K562 (cell line): ENCODE measurements around the gene ACOX1. TPM values are rescaled to one million over a fixed set of nuclear protein-coding genes. Genes with fewer than 3 reads are reported as not detected.

Experiments
- NR2C2 ChIP-seq, 2 experiments: fragments of 200-800 bp in 1 of 2; sonication (Bioruptor generic) in 1 of 2; sonication (generic) in 1 of 2; formaldehyde crosslinking in 1 of 2; IDR thresholded peaks; 2 replicates each; pipeline versions ENCODE4 v1.6.1 to v1.8.0; 2016 to 2022; ENCODE audit warnings: mild to moderate bottlenecking in 1 of 2, missing compliant biosample characterization in 1 of 2, missing genetic modification characterization in 1 of 2, missing genetic modification reagents in 1 of 2
- PHF20 ChIP-seq: fragments of 450-650 bp; IDR thresholded peaks from 2 replicates; pipeline ENCODE4 v1.6.1; 2018; ENCODE audit not compliant: partially characterized antibody
- TAF1 ChIP-seq: IDR thresholded peaks from 2 replicates; pipeline ENCODE4 v1.6.1; 2011; ENCODE audit warnings: mild to moderate bottlenecking, low read length, moderate library complexity; ENCODE audit not compliant: insufficient read depth, control insufficient read depth, severe bottlenecking; ENCODE audit errors: extremely low read depth
- polyA plus RNA-seq, 8 experiments: library from polyadenylated mRNA; depleted of rRNA in 4 of 8; stranded (reverse) in 5 of 8; unstranded in 3 of 8; fragments of >200 nt; fragmentation: Nextera tagmentation in 2 of 8; fragmentation: Illumina TruSeq in 1 of 8; extraction: Ambion mirVana in 2 of 8; extraction: Trizol in 1 of 8; gene quantifications; 2 replicates each; pipeline versions ENCODE4 v1.2.1 to v1.2.3, GENCODE V29; 2011 to 2014; ENCODE audit warnings: inconsistent platforms in 1 of 8, missing spikeins in 1 of 8
- total RNA-seq, 7 experiments: library from RNA; depleted of rRNA in 6 of 7; stranded (reverse); fragments of >200 nt in 6 of 7; fragmentation: Illumina TruSeq in 2 of 7; extraction: Trizol in 2 of 7; gene quantifications; 2 replicates each; pipeline versions ENCODE4 v1.2.1 to v1.2.3, GENCODE V29; 2011 to 2021; ENCODE audit warnings: low replicate concordance in 1 of 7
- TF ChIP-seq, protein P1 (sequence below): fragments of 450-650 bp; IDR thresholded peaks from 2 replicates; pipeline ENCODE4 v1.6.1; 2016; ENCODE audit warnings: mild to moderate bottlenecking, moderate library complexity
- TF ChIP-seq, protein P2 (sequence below): fragments of 450-650 bp; formaldehyde crosslinking; IDR thresholded peaks from 2 replicates; pipeline ENCODE4 v1.4.0; 2022; ENCODE audit warnings: missing genetic modification characterization
- TF ChIP-seq, protein P3 (sequence below), 2 experiments: fragments of 150-350 bp in 1 of 2; IDR thresholded peaks; 2 replicates each; pipeline ENCODE4 v1.6.1; 2012 to 2016; ENCODE audit warnings: low read depth in 2 of 2, low read length in 2 of 2, mild to moderate bottlenecking in 1 of 2, moderate library complexity in 1 of 2
- TF ChIP-seq, protein P4 (sequence below): fragments of 250-450 bp; sonication (Bioruptor Pico); IDR thresholded peaks from 2 replicates; pipeline ENCODE4 v1.8.0; 2022; ENCODE audit warnings: moderate library complexity, mild to moderate bottlenecking, inconsistent platforms

The ACOX1 gene
- total and polyA plus RNA-seq, 9 of the 15 experiments (the other 6 are each of a cell fraction or from before 2014, with no cell fraction given) = 7.8 to 24.1 (median 14.5) TPM

DNA sequence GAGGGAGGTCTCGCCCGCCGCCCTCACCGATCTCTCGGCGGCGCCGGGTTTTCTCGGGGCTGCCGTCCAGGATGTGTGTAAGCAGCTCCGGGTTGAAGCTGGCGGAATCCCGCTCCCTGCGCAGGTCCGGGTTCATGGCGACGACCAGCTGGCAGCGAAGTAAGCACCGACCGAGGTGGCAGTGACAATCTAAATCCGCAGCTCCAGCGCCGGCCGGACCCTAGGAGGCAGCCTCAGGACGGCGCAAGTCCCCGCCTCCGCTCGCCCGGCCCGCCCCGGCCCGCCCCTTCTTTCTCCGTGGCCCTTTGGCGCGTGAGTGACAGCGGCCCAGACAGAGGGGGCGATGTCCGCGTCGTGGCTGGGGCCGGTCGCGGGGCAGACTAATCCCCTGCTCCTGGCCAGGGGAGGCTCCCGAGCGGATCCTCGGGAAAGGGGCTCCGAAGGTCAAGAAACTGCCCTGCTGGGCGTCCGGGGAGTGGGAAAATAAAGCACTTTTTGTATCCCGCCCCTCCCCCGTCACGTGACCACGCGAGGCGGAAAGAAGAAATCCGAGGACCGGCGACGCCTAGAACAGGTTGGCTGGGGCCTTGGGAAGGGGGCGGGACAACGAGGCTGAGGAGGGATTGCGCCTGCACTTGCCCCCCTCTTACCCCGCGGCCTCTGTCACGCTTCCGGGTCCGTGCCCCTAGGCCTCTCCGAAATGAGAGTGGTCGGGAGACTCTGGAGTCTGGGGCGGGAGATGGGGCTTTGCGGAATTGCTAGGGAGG is at the start of gene ACOX1, which contains the start of gene TEN1 (continued):
- TF ChIP-seq, protein P1, sequence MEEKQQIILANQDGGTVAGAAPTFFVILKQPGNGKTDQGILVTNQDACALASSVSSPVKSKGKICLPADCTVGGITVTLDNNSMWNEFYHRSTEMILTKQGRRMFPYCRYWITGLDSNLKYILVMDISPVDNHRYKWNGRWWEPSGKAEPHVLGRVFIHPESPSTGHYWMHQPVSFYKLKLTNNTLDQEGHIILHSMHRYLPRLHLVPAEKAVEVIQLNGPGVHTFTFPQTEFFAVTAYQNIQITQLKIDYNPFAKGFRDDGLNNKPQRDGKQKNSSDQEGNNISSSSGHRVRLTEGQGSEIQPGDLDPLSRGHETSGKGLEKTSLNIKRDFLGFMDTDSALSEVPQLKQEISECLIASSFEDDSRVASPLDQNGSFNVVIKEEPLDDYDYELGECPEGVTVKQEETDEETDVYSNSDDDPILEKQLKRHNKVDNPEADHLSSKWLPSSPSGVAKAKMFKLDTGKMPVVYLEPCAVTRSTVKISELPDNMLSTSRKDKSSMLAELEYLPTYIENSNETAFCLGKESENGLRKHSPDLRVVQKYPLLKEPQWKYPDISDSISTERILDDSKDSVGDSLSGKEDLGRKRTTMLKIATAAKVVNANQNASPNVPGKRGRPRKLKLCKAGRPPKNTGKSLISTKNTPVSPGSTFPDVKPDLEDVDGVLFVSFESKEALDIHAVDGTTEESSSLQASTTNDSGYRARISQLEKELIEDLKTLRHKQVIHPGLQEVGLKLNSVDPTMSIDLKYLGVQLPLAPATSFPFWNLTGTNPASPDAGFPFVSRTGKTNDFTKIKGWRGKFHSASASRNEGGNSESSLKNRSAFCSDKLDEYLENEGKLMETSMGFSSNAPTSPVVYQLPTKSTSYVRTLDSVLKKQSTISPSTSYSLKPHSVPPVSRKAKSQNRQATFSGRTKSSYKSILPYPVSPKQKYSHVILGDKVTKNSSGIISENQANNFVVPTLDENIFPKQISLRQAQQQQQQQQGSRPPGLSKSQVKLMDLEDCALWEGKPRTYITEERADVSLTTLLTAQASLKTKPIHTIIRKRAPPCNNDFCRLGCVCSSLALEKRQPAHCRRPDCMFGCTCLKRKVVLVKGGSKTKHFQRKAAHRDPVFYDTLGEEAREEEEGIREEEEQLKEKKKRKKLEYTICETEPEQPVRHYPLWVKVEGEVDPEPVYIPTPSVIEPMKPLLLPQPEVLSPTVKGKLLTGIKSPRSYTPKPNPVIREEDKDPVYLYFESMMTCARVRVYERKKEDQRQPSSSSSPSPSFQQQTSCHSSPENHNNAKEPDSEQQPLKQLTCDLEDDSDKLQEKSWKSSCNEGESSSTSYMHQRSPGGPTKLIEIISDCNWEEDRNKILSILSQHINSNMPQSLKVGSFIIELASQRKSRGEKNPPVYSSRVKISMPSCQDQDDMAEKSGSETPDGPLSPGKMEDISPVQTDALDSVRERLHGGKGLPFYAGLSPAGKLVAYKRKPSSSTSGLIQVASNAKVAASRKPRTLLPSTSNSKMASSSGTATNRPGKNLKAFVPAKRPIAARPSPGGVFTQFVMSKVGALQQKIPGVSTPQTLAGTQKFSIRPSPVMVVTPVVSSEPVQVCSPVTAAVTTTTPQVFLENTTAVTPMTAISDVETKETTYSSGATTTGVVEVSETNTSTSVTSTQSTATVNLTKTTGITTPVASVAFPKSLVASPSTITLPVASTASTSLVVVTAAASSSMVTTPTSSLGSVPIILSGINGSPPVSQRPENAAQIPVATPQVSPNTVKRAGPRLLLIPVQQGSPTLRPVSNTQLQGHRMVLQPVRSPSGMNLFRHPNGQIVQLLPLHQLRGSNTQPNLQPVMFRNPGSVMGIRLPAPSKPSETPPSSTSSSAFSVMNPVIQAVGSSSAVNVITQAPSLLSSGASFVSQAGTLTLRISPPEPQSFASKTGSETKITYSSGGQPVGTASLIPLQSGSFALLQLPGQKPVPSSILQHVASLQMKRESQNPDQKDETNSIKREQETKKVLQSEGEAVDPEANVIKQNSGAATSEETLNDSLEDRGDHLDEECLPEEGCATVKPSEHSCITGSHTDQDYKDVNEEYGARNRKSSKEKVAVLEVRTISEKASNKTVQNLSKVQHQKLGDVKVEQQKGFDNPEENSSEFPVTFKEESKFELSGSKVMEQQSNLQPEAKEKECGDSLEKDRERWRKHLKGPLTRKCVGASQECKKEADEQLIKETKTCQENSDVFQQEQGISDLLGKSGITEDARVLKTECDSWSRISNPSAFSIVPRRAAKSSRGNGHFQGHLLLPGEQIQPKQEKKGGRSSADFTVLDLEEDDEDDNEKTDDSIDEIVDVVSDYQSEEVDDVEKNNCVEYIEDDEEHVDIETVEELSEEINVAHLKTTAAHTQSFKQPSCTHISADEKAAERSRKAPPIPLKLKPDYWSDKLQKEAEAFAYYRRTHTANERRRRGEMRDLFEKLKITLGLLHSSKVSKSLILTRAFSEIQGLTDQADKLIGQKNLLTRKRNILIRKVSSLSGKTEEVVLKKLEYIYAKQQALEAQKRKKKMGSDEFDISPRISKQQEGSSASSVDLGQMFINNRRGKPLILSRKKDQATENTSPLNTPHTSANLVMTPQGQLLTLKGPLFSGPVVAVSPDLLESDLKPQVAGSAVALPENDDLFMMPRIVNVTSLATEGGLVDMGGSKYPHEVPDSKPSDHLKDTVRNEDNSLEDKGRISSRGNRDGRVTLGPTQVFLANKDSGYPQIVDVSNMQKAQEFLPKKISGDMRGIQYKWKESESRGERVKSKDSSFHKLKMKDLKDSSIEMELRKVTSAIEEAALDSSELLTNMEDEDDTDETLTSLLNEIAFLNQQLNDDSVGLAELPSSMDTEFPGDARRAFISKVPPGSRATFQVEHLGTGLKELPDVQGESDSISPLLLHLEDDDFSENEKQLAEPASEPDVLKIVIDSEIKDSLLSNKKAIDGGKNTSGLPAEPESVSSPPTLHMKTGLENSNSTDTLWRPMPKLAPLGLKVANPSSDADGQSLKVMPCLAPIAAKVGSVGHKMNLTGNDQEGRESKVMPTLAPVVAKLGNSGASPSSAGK = peak; percentile 60
- TF ChIP-seq PHF20 (peak; percentile 91), NR2C2 (CRISPR knock-in tag; IDR thresholded peaks at IDR 0.05) (0 out of 2 replicates have a peak, but pooled peaks have one; percentile 42), NR2C2 (tag; IDR thresholded peaks at IDR 0.05) (peak; percentile 82), TAF1 (peak; percentile 93)
- TF ChIP-seq, protein P2, sequence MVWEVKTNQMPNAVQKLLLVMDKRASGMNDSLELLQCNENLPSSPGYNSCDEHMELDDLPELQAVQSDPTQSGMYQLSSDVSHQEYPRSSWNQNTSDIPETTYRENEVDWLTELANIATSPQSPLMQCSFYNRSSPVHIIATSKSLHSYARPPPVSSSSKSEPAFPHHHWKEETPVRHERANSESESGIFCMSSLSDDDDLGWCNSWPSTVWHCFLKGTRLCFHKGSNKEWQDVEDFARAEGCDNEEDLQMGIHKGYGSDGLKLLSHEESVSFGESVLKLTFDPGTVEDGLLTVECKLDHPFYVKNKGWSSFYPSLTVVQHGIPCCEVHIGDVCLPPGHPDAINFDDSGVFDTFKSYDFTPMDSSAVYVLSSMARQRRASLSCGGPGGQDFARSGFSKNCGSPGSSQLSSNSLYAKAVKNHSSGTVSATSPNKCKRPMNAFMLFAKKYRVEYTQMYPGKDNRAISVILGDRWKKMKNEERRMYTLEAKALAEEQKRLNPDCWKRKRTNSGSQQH (CRISPR knock-in tag) = no peak; the same call in 1 of the 2 replicates
- TF ChIP-seq, protein P3, sequence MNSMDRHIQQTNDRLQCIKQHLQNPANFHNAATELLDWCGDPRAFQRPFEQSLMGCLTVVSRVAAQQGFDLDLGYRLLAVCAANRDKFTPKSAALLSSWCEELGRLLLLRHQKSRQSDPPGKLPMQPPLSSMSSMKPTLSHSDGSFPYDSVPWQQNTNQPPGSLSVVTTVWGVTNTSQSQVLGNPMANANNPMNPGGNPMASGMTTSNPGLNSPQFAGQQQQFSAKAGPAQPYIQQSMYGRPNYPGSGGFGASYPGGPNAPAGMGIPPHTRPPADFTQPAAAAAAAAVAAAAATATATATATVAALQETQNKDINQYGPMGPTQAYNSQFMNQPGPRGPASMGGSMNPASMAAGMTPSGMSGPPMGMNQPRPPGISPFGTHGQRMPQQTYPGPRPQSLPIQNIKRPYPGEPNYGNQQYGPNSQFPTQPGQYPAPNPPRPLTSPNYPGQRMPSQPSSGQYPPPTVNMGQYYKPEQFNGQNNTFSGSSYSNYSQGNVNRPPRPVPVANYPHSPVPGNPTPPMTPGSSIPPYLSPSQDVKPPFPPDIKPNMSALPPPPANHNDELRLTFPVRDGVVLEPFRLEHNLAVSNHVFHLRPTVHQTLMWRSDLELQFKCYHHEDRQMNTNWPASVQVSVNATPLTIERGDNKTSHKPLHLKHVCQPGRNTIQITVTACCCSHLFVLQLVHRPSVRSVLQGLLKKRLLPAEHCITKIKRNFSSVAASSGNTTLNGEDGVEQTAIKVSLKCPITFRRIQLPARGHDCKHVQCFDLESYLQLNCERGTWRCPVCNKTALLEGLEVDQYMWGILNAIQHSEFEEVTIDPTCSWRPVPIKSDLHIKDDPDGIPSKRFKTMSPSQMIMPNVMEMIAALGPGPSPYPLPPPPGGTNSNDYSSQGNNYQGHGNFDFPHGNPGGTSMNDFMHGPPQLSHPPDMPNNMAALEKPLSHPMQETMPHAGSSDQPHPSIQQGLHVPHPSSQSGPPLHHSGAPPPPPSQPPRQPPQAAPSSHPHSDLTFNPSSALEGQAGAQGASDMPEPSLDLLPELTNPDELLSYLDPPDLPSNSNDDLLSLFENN (IDR thresholded peaks at IDR 0.05; ENCODE audit: low read depth in 2 of 2, low read length in 2 of 2) = 0 out of 4 replicates have a peak, but pooled peaks of 1 of the 2 experiments have one; percentile 46
- TF ChIP-seq, protein P4, sequence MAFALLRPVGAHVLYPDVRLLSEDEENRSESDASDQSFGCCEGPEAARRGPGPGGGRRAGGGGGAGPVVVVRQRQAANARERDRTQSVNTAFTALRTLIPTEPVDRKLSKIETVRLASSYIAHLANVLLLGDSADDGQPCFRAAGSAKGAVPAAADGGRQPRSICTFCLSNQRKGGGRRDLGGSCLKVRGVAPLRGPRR (CRISPR knock-in tag) = 0 out of 2 replicates have a peak, but pooled peaks have one; percentile 10
